ENCODE data around the gene SEL1L3. TPM values are rescaled to one million over a fixed set of nuclear protein-coding genes. Genes with fewer than 3 reads are reported as not detected.
A peak's percentile ranks its signal among the peaks of the same experiment; 100 is the strongest.

Gene SEL1L3
- total RNA-seq, 1 donor = 83.6 TPM

GRCh38 chr4:25900310-25900709 is 37.5 kb upstream of the SEL1L3 start:
- TF ChIP-seq CTCF (IDR thresholded peaks at IDR 0.05; ENCODE audit: extremely low read depth, low read depth, low read length) = no peak
- peak; percentile 21 for DNase-seq (ENCODE audit: insufficient read length, low spot score, missing footprints)
- Histone ChIP-seq H3K27me3 (ENCODE audit: insufficient read depth, low read length) (no peaks in the 10 kb centered on the region), H3K4me2 (ENCODE audit: insufficient read depth, low read length) (no peak overlapping the region), H3K9me3 (ENCODE audit: low read depth, low read length) (no peaks in the 10 kb centered on the region), H3K79me2 (ENCODE audit: insufficient read depth, low read length) (no peaks in the 10 kb centered on the region), H4K20me1 (ENCODE audit: insufficient read depth, low read length) (no peaks in the 10 kb centered on the region), H3K4me3 (ENCODE audit: insufficient read depth, low read length) (no peak overlapping the region), H2AFZ (ENCODE audit: low read length) (no peak overlapping the region), H3K4me1 (ENCODE audit: insufficient read depth, low read length) (peaks cover 14% of the 10 kb centered on the region), H3K36me3 (ENCODE audit: insufficient read depth, low read length) (no peaks in the 10 kb centered on the region), H3K27ac (ENCODE audit: low read depth, low read length) (no peak overlapping the region)

GRCh38 chr4:25896776-25897539 is 34.2 kb upstream of the SEL1L3 start:
- peaks cover 14% of the 10 kb centered on the region for H3K4me1 ChIP-seq (ENCODE audit: insufficient read depth, low read length)
- H2AFZ ChIP-seq (ENCODE audit: low read length) = no peak overlapping the region
- no peaks in the 10 kb centered on the region for H3K79me2 ChIP-seq (ENCODE audit: insufficient read depth, low read length)
- no peaks in the 10 kb centered on the region for H3K9me3 ChIP-seq (ENCODE audit: low read depth, low read length)
- no peaks in the 10 kb centered on the region for H3K27me3 ChIP-seq (ENCODE audit: insufficient read depth, low read length)
- no peak for TF ChIP-seq CTCF (IDR thresholded peaks at IDR 0.05; ENCODE audit: extremely low read depth, low read depth, low read length)
- H3K4me2 ChIP-seq (ENCODE audit: insufficient read depth, low read length) = no peak overlapping the region
- H4K20me1 ChIP-seq (ENCODE audit: insufficient read depth, low read length) = no peaks in the 10 kb centered on the region
- H3K36me3 ChIP-seq (ENCODE audit: insufficient read depth, low read length) = no peaks in the 10 kb centered on the region
- DNase-seq (ENCODE audit: insufficient read length, low spot score, missing footprints) = no peak
- H3K27ac ChIP-seq (ENCODE audit: low read depth, low read length) = no peak overlapping the region
- H3K4me3 ChIP-seq (ENCODE audit: insufficient read depth, low read length) = no peak overlapping the region

GRCh38 chr4:25892796-25893195 is 30.0 kb upstream of the SEL1L3 start:
- no peak for TF ChIP-seq CTCF (IDR thresholded peaks at IDR 0.05; ENCODE audit: extremely low read depth, low read depth, low read length)
- Histone ChIP-seq H3K36me3 (ENCODE audit: insufficient read depth, low read length) (no peaks in the 10 kb centered on the region), H3K79me2 (ENCODE audit: insufficient read depth, low read length) (no peaks in the 10 kb centered on the region), H3K9me3 (ENCODE audit: low read depth, low read length) (no peaks in the 10 kb centered on the region), H3K4me3 (ENCODE audit: insufficient read depth, low read length) (no peak overlapping the region), H3K27me3 (ENCODE audit: insufficient read depth, low read length) (no peaks in the 10 kb centered on the region), H4K20me1 (ENCODE audit: insufficient read depth, low read length) (no peaks in the 10 kb centered on the region), H3K4me1 (ENCODE audit: insufficient read depth, low read length) (peaks cover 9% of the 10 kb centered on the region), H3K27ac (ENCODE audit: low read depth, low read length) (no peak overlapping the region), H3K4me2 (ENCODE audit: insufficient read depth, low read length) (no peak overlapping the region), H2AFZ (ENCODE audit: low read length) (no peak overlapping the region)
- DNase-seq (ENCODE audit: insufficient read length, low spot score, missing footprints) = no peak

DNA sequence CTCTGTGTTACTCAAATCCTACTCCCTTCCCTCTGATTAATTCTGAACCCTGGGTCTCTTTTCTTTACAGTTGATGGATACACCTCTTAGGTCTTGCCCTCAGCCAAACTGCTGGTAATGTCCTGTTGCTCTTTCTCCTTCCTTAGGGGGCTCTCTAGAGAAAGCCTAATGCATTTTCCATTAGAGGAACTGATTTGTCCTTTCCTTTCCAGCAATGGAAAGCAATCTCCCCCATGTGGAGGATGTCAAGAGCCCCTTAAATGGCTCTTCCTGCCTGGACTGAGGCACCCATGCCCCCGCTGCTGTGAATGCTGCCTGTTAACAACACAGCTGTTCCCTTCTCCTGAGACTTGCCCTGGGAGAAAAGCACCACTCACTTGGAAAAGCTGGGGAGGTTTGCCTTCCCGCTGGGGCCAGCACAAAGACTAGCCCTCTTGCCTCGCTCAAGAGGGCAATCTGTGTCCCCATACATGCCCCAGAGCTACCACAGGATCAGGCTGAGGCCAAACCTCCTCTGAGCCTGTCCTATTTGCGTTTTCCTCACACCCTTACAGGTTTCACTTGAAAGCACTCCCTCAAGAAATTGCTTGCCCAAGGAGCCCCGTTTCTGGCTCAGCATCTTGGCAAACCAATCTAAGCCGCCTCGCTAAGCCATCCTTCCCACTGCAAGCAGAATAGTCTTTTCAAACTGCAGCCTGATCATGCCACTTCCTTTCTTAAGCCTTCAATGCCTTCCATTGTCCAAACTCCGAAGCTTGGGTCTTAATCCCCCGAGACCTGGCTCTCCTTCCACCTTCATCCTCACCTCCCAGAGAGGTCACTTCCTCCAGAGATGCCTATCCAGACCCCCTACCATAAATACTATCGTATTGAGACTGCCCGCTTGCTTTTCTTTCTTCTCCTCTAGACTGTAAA is 28.0 kb upstream of the SEL1L3 start:
- no peak for TF ChIP-seq CTCF (IDR thresholded peaks at IDR 0.05; ENCODE audit: extremely low read depth, low read depth, low read length)
- Histone ChIP-seq H3K27ac (ENCODE audit: low read depth, low read length) (no peak overlapping the region), H2AFZ (ENCODE audit: low read length) (peak overlapping the region; percentile 37)

More for the DNA sequence above, 28.0 kb upstream of the SEL1L3 start:
- H3K36me3 ChIP-seq (ENCODE audit: insufficient read depth, low read length) = no peaks in the 10 kb centered on the region
- H3K4me3 ChIP-seq (ENCODE audit: insufficient read depth, low read length) = no peak overlapping the region
- no peak for DNase-seq (ENCODE audit: insufficient read length, low spot score, missing footprints)
- no peaks in the 10 kb centered on the region for H3K27me3 ChIP-seq (ENCODE audit: insufficient read depth, low read length)
- H3K4me2 ChIP-seq (ENCODE audit: insufficient read depth, low read length) = no peak overlapping the region
- H3K4me1 ChIP-seq (ENCODE audit: insufficient read depth, low read length) = peaks cover 6% of the 10 kb centered on the region
- H3K9me3 ChIP-seq (ENCODE audit: low read depth, low read length) = no peaks in the 10 kb centered on the region
- no peaks in the 10 kb centered on the region for H3K79me2 ChIP-seq (ENCODE audit: insufficient read depth, low read length)
- H4K20me1 ChIP-seq (ENCODE audit: insufficient read depth, low read length) = no peaks in the 10 kb centered on the region

Data from osteoblast (primary cell).